Measurements from ENCODE around the gene TMEM219.

TMEM219 gene

GRCh38 chr16:29994600-29995323 is 32.9 kb downstream of the TMEM219 start:
- DNase-seq (ENCODE audit: low read depth in 2 of 2): peak; percentile 49 to 66

GRCh38 chr16:29995324-29995910 is 33.5 kb downstream of the TMEM219 start, which contains the start of gene HIRIP3:
HIRIP3 (minus strand) TSS chr16:29995617; CDS start chr16:29995605, 12 bp downstream.
- peak; percentile 78 to 84 for DNase-seq (ENCODE audit: low read depth in 2 of 2)

- DNase-seq (ENCODE audit: low read depth in 2 of 2): peak; percentile 99
Observed at GRCh38 chr16:29995911-29996765, 34.3 kb downstream of the TMEM219 start, which contains the start of gene INO80E. INO80E (plus strand) TSS chr16:29996241; CDS start chr16:29996311, 70 bp downstream.

- no peak for DNase-seq (ENCODE audit: low read depth in 2 of 2)
Observed at GRCh38 chr16:29996766-29997250, 34.9 kb downstream of the TMEM219 start.

- DNase-seq (ENCODE audit: low read depth in 2 of 2): no peak
Observed at GRCh38 chr16:29999605-30000004, 37.7 kb downstream of the TMEM219 start.

- no peak for DNase-seq (ENCODE audit: low read depth in 2 of 2)
Observed at GRCh38 chr16:30000735-30001631, 39.1 kb downstream of the TMEM219 start.

- DNase-seq (ENCODE audit: low read depth in 2 of 2): no peak
Observed at GRCh38 chr16:30002614-30003346, 40.9 kb downstream of the TMEM219 start.

GRCh38 chr16:30003670-30004423 is 42.0 kb downstream of the TMEM219 start:
- no peak for DNase-seq (ENCODE audit: low read depth in 2 of 2)

GRCh38 chr16:30004424-30004776 is 42.5 kb downstream of the TMEM219 start:
- DNase-seq (ENCODE audit: low read depth in 2 of 2): no peak

GRCh38 chr16:30004811-30005242 is 42.9 kb downstream of the TMEM219 start:
- DNase-seq (ENCODE audit: low read depth in 2 of 2): no peak

GRCh38 chr16:30005341-30006094 is 43.6 kb downstream of the TMEM219 start:
- no peak for DNase-seq (ENCODE audit: low read depth in 2 of 2)

GRCh38 chr16:30006095-30006473 is 44.2 kb downstream of the TMEM219 start:
- no peak for DNase-seq (ENCODE audit: low read depth in 2 of 2)

- DNase-seq (ENCODE audit: low read depth in 2 of 2): no peak
Observed at GRCh38 chr16:30006659-30007377, 44.9 kb downstream of the TMEM219 start.

GRCh38 chr16:30007378-30007895 is 45.6 kb downstream of the TMEM219 start:
- DNase-seq (ENCODE audit: low read depth in 2 of 2): no peak

- no peak for DNase-seq (ENCODE audit: low read depth in 2 of 2)
Observed at GRCh38 chr16:30009085-30009862, 47.4 kb downstream of the TMEM219 start.

- DNase-seq (ENCODE audit: low read depth in 2 of 2): no peak
Observed at GRCh38 chr16:30009990-30010843, 48.3 kb downstream of the TMEM219 start.
